Naive thymus-derived CD8-positive, alpha-beta T cell (primary cell): ENCODE results near the gene SLC4A4. TPM values are rescaled to one million over a fixed set of nuclear protein-coding genes. Genes with fewer than 3 reads are reported as not detected.
"Not testable (repeated sequence)": the region's sequence is repeated elsewhere in the genome, so short reads cannot be mapped to it uniquely, and the experiment has no call there.

ENCODE experiments used
- ATAC-seq, 2 donors: fragments of 150-1000 bp; cut with Tn5 transposase in 1 of 2; sonication (Bioruptor Pico), chemical (Tn5 transposase) in 1 of 2; 1 replicate in 1 of 2; 2 replicates in 1 of 2; pipeline ENCODE4 v1.10.0; 2021; ENCODE audit warnings: mild to moderate bottlenecking in 2 of 2, moderate library complexity in 2 of 2
- POLR2A ChIA-PET: fragments of 350-600 bp; sonication (Branson Sonifier 250); formaldehyde crosslinking; loops from one replicate; lab custom pipeline; 2021; ENCODE audit warnings: antibody characterized with exemption; lab: Charles Lee
- DNase-seq, 10 donors: peaks; one replicate each; pipeline versions ENCODE4 v3.0.0 to v3.0.0-alpha.2; 2020 to 2022
- H3K27ac Mint-ChIP-seq, 10 donors: one replicate each; pipeline ENCODE4 v1.8.0; 2020 to 2022; ENCODE audit warnings: mild to moderate bottlenecking in 10 of 10, mixed read lengths in 10 of 10, moderate library complexity in 4 of 10, inconsistent platforms in 1 of 10
- H3K27me3 Mint-ChIP-seq, 5 donors: one replicate each; pipeline ENCODE4 v1.8.0; 2021 to 2022; ENCODE audit warnings: mixed read lengths in 5 of 5
- H3K36me3 Mint-ChIP-seq, 3 donors: one replicate each; pipeline ENCODE4 v1.8.0; 2020 to 2022; ENCODE audit warnings: mixed read lengths in 3 of 3, mild to moderate bottlenecking in 2 of 3, inconsistent platforms in 1 of 3
- H3K4me1 Mint-ChIP-seq, 4 donors: one replicate each; pipeline ENCODE4 v1.8.0; 2021 to 2022; ENCODE audit warnings: mixed read lengths in 4 of 4
- H3K4me3 Mint-ChIP-seq, 10 donors: one replicate each; pipeline ENCODE4 v1.8.0; 2020 to 2022; ENCODE audit warnings: mild to moderate bottlenecking in 10 of 10, mixed read lengths in 10 of 10, moderate library complexity in 6 of 10, inconsistent platforms in 1 of 10
- H3K9me3 Mint-ChIP-seq, 9 donors: one replicate each; pipeline ENCODE4 v1.8.0; 2020 to 2022; ENCODE audit warnings: mixed read lengths in 9 of 9, mild to moderate bottlenecking in 3 of 9, inconsistent platforms in 1 of 9, moderate library complexity in 1 of 9
- polyA plus RNA-seq, 3 donors: library from polyadenylated mRNA; unstranded; fragments of 300-500 nt; fragmentation: Illumina TruSeq; gene quantifications; one replicate each; pipeline ENCODE4 v1.2.3, GENCODE V29; 2021
- total RNA-seq, 8 experiments: library from RNA in 2 of 8; stranded (reverse) in 2 of 8; gene quantifications; one replicate each; pipeline ENCODE4 v1.2.3 and lab custom pipeline; 2021 to 2026

The SLC4A4 gene
- total and polyA plus RNA-seq, 5 experiments from 2014 or later: 0.08 to 4.2 (median 0.13) TPM

DNA sequence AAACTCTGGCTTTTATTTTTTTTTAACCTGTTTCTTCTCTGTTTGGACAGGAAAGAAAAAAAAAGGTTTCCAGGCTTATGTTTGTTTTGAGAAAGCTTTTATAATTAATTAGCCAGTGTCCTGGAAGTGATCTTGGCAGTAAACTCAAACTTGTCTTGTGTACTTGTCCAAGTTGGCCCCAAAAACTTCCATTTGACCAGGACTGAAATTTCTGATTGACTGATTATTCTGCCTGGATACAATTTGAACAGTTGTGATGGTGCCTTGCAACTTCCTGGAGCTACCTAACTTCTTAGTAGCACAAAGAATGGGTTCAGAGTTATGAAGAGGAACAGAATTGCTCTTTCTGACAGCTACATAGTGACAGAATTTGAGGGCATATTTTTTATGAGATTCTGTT is 62.0 kb downstream of the SLC4A4 start:
- no peaks in the 10 kb centered on the region for H3K4me1 Mint-ChIP-seq
- no peak for DNase-seq
- no peaks in the 10 kb centered on the region for H3K36me3 Mint-ChIP-seq
- peaks cover 0 to 6% (median 0%) of the 10 kb centered on the region in 5 donors for H3K27me3 Mint-ChIP-seq
- no peak for ATAC-seq
- POLR2A ChIA-PET: no interaction called here
- no peak overlapping the region for H3K27ac Mint-ChIP-seq
- H3K9me3 Mint-ChIP-seq: no peaks in the 10 kb centered on the region
- H3K4me3 Mint-ChIP-seq: no peak overlapping the region

DNA sequence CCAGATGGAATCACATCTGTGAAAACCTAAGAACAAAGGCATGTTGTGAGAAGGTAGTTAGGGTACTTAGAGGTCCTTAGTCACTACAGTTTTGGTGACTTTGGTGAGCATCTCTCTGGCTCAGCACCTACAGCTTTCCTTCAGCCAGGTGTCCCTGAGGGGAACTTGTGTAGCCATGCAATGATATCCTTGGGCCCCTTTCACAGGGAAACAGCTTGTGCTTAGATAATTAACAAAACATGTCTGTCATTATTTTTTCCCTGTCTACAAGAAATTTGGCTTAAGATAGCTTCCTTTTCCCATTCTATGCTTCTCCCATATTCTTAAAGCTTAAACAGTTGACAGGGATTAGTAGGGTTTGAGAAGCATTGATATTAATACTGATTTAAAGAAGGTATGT is 63.8 kb downstream of the SLC4A4 start:
- no peaks in the 10 kb centered on the region for H3K36me3 Mint-ChIP-seq
- peaks cover 0 to 2% (median 0%) of the 10 kb centered on the region in 4 donors for H3K4me1 Mint-ChIP-seq
- no peak overlapping the region for H3K4me3 Mint-ChIP-seq
- peaks cover 0 to 3% (median 0%) of the 10 kb centered on the region in 5 donors for H3K27me3 Mint-ChIP-seq
- no peak overlapping the region for H3K27ac Mint-ChIP-seq
- DNase-seq (no peak), ATAC-seq (no peak)
- POLR2A ChIA-PET: no interaction called here
- H3K9me3 Mint-ChIP-seq: no peaks in the 10 kb centered on the region

DNA sequence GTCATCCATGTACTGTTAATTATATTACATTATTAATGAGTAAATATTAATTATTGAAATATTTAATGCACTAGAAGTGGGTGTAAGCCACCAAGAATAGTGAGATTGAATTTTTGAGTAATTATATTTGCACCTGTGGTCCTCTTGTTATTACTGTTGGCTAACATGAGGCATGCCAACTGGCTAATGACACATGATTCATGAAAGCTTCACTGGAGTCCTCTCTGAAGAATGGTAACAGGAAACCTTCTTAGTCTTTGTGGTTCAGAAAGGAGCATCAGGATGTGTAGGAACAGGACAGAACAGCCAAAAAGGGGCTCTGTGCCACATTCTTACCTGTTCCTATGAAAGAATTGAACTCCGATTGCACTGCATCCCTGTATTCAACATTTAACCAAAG is 65.2 kb downstream of the SLC4A4 start:
- ATAC-seq (no peak), DNase-seq (no peak)
- peaks cover 0 to 7% (median 7%) of the 10 kb centered on the region in 3 donors for H3K36me3 Mint-ChIP-seq
- no peak overlapping the region for H3K27ac Mint-ChIP-seq
- H3K4me3 Mint-ChIP-seq: no peak overlapping the region
- POLR2A ChIA-PET: no interaction called here
- peaks cover 0 to 2% (median 0%) of the 10 kb centered on the region in 4 donors for H3K4me1 Mint-ChIP-seq
- H3K9me3 Mint-ChIP-seq: peaks cover 3 to 12% (median 8%) of the 10 kb centered on the region in 9 donors
- H3K27me3 Mint-ChIP-seq: peaks cover 0 to 6% (median 0%) of the 10 kb centered on the region in 5 donors

- ATAC-seq: no peak
Measured at GRCh38 chr4:71405791-71406190, 67.0 kb downstream of the SLC4A4 start.

GRCh38 chr4:71406459-71406963 is 67.7 kb downstream of the SLC4A4 start:
- peaks cover 3 to 20% (median 12%) of the 10 kb centered on the region in 9 donors for H3K9me3 Mint-ChIP-seq
- DNase-seq (no peak), ATAC-seq (no peak)
- H3K4me1 Mint-ChIP-seq: peaks cover 0 to 2% (median 0%) of the 10 kb centered on the region in 4 donors
- H3K36me3 Mint-ChIP-seq: peaks cover 0 to 11% (median 7%) of the 10 kb centered on the region in 3 donors
- peaks cover 0 to 8% (median 0%) of the 10 kb centered on the region in 5 donors for H3K27me3 Mint-ChIP-seq
- no peak overlapping the region for H3K27ac Mint-ChIP-seq
- H3K4me3 Mint-ChIP-seq: no peak overlapping the region
- POLR2A ChIA-PET: no interaction called here

More at GRCh38 chr4:71405791-71406190, 67.0 kb downstream of the SLC4A4 start:
- no peak overlapping the region for H3K27ac Mint-ChIP-seq
- H3K9me3 Mint-ChIP-seq: peaks cover 3 to 20% (median 12%) of the 10 kb centered on the region in 9 donors
- no peak for DNase-seq
- peaks cover 0 to 2% (median 0%) of the 10 kb centered on the region in 4 donors for H3K4me1 Mint-ChIP-seq
- no peak overlapping the region for H3K4me3 Mint-ChIP-seq
- POLR2A ChIA-PET: no interaction called here
- peaks cover 0 to 11% (median 7%) of the 10 kb centered on the region in 3 donors for H3K36me3 Mint-ChIP-seq
- H3K27me3 Mint-ChIP-seq: peaks cover 0 to 6% (median 0%) of the 10 kb centered on the region in 5 donors

- H3K27ac Mint-ChIP-seq, H3K27me3 Mint-ChIP-seq, H3K4me3 Mint-ChIP-seq, H3K4me1 Mint-ChIP-seq, ATAC-seq, DNase-seq, POLR2A ChIA-PET: not testable (repeated sequence)
- Mint-ChIP-seq H3K36me3 (peaks cover 0 to 11% (median 7%) of the 10 kb centered on the region in 3 donors), H3K9me3 (peaks cover 3 to 20% (median 12%) of the 10 kb centered on the region in 9 donors)
Measured at GRCh38 chr4:71408961-71409360, 70.1 kb downstream of the SLC4A4 start.

DNA sequence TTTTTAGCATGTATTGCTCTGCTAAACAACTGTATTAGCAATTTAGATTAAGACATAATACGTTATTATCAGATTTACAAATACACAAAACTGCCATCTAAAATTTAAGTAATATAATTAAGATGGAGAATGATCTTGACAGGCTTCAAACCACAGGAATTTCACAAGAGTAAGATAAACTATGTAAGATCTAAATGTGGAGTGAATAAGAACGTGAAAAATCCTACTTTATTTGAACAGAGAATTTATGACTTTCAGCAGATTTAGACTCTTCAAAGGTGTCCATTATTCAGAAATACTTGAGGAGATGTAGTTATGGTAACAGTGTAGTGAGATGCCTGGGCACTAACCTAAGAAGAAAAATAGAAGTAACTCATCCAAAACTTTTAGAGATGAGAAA is 73.2 kb downstream of the SLC4A4 start:
- POLR2A ChIA-PET: no interaction called here
- DNase-seq (no peak), ATAC-seq (no peak)
- Mint-ChIP-seq H3K36me3 (peaks cover 0 to 11% (median 7%) of the 10 kb centered on the region in 3 donors), H3K4me1 (no peaks in the 10 kb centered on the region), H3K27me3 (peaks cover 0 to 6% (median 0%) of the 10 kb centered on the region in 5 donors), H3K27ac (no peak overlapping the region), H3K9me3 (peaks cover 3 to 20% (median 12%) of the 10 kb centered on the region in 9 donors), H3K4me3 (no peak overlapping the region)

- no peak overlapping the region for H3K27ac Mint-ChIP-seq
- POLR2A ChIA-PET: no interaction called here
- no peaks in the 10 kb centered on the region for H3K4me1 Mint-ChIP-seq
- H3K4me3 Mint-ChIP-seq: no peak overlapping the region
- peaks cover 0 to 9% (median 0%) of the 10 kb centered on the region in 5 donors for H3K27me3 Mint-ChIP-seq
- H3K9me3 Mint-ChIP-seq: peaks cover 0 to 8% (median 6%) of the 10 kb centered on the region in 9 donors
- ATAC-seq (no peak), DNase-seq (no peak)
- peaks cover 0 to 2% (median 0%) of the 10 kb centered on the region in 3 donors for H3K36me3 Mint-ChIP-seq
Measured at GRCh38 chr4:71415491-71415890, 76.7 kb downstream of the SLC4A4 start.

DNA sequence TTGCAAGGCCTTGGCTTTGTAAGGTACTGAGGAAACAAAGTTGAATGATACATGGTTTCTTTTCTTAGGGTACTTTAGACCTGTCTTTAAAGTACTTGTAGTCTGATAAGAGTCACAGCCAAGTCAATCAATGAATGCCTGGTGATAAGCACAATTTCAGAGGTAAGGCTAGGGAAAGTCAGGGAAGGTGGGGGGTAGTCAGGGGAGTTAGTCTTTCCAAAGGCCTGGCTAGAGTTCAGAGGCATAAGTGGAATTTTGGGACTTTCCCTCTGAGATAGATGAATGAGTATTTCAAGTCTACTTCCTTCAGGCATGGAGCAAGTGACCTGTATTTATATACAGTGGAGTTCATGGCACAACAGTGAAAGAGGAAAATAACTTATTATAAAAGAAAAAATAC is 78.3 kb downstream of the SLC4A4 start:
- DNase-seq: no peak
- Mint-ChIP-seq H3K36me3 (peaks cover 0 to 2% (median 0%) of the 10 kb centered on the region in 3 donors), H3K9me3 (peaks cover 0 to 15% (median 6%) of the 10 kb centered on the region in 9 donors), H3K27me3 (peaks cover 0 to 6% (median 0%) of the 10 kb centered on the region in 5 donors), H3K27ac (no peak overlapping the region), H3K4me3 (no peak overlapping the region), H3K4me1 (no peaks in the 10 kb centered on the region)
- ATAC-seq: no peak
- POLR2A ChIA-PET: no interaction called here

DNA sequence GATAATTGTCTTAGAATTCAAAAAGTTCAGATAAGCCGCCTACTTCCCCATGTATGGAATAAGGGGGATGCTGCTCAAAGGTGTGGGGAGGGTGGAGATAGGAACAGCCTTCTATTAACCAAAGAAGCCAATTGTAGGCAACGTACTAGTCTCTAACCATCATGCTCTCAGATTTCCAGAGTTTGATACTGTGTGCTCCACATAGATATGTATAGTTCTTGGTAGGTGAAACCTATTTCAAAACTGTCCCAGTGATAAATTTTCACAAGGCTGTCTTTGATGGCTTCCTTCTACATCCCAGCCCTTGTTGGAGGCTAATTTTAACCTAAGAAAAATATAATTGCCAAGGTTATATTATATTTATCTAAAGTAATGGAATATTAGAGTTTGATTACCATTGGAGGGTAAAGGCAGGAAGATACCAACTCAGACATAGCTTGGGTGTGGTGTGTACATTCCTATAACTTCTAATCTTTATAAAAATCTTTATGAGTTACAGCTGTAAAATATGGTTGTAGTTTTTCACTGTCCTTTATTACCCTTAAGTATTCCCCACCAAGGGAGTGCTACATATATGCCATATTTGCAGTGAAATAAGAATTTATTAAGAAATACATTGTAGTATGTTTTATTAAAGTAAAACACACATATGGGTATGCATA is 87.7 kb downstream of the SLC4A4 start:
- no peaks in the 10 kb centered on the region for H3K4me1 Mint-ChIP-seq
- H3K9me3 Mint-ChIP-seq: peaks cover 0 to 11% (median 3%) of the 10 kb centered on the region in 9 donors
- H3K36me3 Mint-ChIP-seq: no peaks in the 10 kb centered on the region
- ATAC-seq (no peak), DNase-seq (no peak)
- H3K4me3 Mint-ChIP-seq: no peak overlapping the region
- H3K27ac Mint-ChIP-seq: no peak overlapping the region
- peaks cover 0 to 5% (median 1%) of the 10 kb centered on the region in 5 donors for H3K27me3 Mint-ChIP-seq
- POLR2A ChIA-PET: no interaction called here

- H3K4me3 Mint-ChIP-seq: no peak overlapping the region
- no peaks in the 10 kb centered on the region for H3K36me3 Mint-ChIP-seq
- POLR2A ChIA-PET: no interaction called here
- no peak for ATAC-seq
- peaks cover 0 to 9% (median 3%) of the 10 kb centered on the region in 5 donors for H3K27me3 Mint-ChIP-seq
- H3K27ac Mint-ChIP-seq: no peak overlapping the region
- peaks cover 0 to 8% (median 5%) of the 10 kb centered on the region in 9 donors for H3K9me3 Mint-ChIP-seq
- DNase-seq: no peak
- H3K4me1 Mint-ChIP-seq: no peaks in the 10 kb centered on the region
Measured at GRCh38 chr4:71429106-71429505, 90.3 kb downstream of the SLC4A4 start.

DNA sequence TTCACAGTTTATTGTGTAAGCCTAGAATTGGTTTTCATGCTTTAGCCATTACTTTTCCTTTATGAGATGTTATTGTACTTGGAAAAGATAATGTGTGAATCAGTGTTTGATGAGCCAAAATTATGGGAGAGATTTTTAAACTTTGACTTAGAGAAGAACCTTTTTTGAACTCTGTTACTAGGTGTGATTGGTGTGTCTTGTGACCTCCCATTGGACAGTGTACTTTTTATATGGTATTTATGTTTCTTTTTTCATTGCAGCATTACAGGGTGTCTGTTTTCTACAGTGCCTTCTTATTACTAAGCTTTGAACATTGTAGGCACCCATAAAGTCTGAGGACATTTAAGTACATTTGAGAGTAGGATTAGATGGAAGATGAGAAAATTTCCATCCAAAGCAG is 91.1 kb downstream of the SLC4A4 start:
- DNase-seq: no peak
- POLR2A ChIA-PET: no interaction called here

DNA sequence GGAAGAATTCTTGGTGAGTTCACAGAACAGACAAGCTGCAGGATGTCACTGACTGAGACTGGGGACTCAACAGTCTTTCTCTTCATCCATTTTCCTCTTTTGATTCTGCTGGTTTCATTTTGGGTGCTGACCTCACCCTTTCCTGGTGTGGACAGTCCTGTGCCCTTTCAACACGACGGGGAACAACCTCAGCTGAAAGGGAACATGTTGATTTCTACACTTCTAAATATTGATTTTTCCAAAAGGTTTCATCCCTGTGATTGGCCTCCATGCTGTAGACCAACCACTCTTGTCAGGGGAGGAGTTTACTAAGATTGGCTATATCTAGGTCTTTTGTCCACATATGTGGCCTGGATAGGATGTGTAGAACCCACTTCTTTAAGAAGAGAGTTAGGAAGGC is 91.8 kb downstream of the SLC4A4 start:
- H3K4me3 Mint-ChIP-seq: no peak overlapping the region
- POLR2A ChIA-PET: no interaction called here
- no peaks in the 10 kb centered on the region for H3K4me1 Mint-ChIP-seq

More for the DNA sequence above, 91.1 kb downstream of the SLC4A4 start:
- no peak overlapping the region for H3K27ac Mint-ChIP-seq
- H3K4me1 Mint-ChIP-seq: no peaks in the 10 kb centered on the region
- ATAC-seq: no peak
- H3K27me3 Mint-ChIP-seq: peaks cover 0 to 9% (median 3%) of the 10 kb centered on the region in 5 donors
- no peaks in the 10 kb centered on the region for H3K36me3 Mint-ChIP-seq
- H3K4me3 Mint-ChIP-seq: no peak overlapping the region
- H3K9me3 Mint-ChIP-seq: peaks cover 0 to 8% (median 5%) of the 10 kb centered on the region in 9 donors

More for the DNA sequence above, 91.8 kb downstream of the SLC4A4 start:
- Mint-ChIP-seq H3K27ac (no peak overlapping the region), H3K9me3 (peaks cover 0 to 6% (median 2%) of the 10 kb centered on the region in 9 donors), H3K27me3 (peaks cover 0 to 9% (median 3%) of the 10 kb centered on the region in 5 donors), H3K36me3 (no peaks in the 10 kb centered on the region)
- ATAC-seq: no peak
- no peak for DNase-seq
